Right forelimb (tissue), 1 donor: ENCODE data around the gene TMEM132C.
A peak's percentile ranks its signal among the peaks of the same experiment; 100 is the strongest.

Experiments
- DNase-seq: peaks from one replicate; pipeline ENCODE4 v3.0.0-alpha.2; 2018

TMEM132C gene

GRCh38 chr12:128339631-128340030 is 72.7 kb downstream of the TMEM132C start:
- no peak for DNase-seq

GRCh38 chr12:128353301-128353700 is 86.3 kb downstream of the TMEM132C start:
- no peak for DNase-seq

GRCh38 chr12:128356547-128356946 is 89.6 kb downstream of the TMEM132C start:
- no peak for DNase-seq

- no peak for DNase-seq
Observed at GRCh38 chr12:128361400-128361995, 94.5 kb downstream of the TMEM132C start.

- no peak for DNase-seq
Observed at GRCh38 chr12:128365032-128365431, 98.1 kb downstream of the TMEM132C start.

GRCh38 chr12:128365651-128366231 is 98.8 kb downstream of the TMEM132C start:
- DNase-seq, result peak; percentile 63

- no peak for DNase-seq
Observed at GRCh38 chr12:128367961-128368360, 101.0 kb downstream of the TMEM132C start.

GRCh38 chr12:128381541-128381940 is 114.6 kb downstream of the TMEM132C start:
- no peak for DNase-seq

- no peak for DNase-seq
Observed at GRCh38 chr12:128381946-128382345, 115.0 kb downstream of the TMEM132C start.

- no peak for DNase-seq
Observed at GRCh38 chr12:128382946-128383345, 116.0 kb downstream of the TMEM132C start.

- DNase-seq, result no peak
Observed at GRCh38 chr12:128383357-128383937, 116.5 kb downstream of the TMEM132C start.

- DNase-seq, result no peak
Observed at GRCh38 chr12:128385736-128386135, 118.8 kb downstream of the TMEM132C start.

GRCh38 chr12:128387811-128388422 is 120.9 kb downstream of the TMEM132C start:
- no peak for DNase-seq

GRCh38 chr12:128388461-128389000 is 121.6 kb downstream of the TMEM132C start:
- DNase-seq, result no peak

- DNase-seq, result no peak
Observed at GRCh38 chr12:128393346-128393745, 126.4 kb downstream of the TMEM132C start.

- peak; percentile 49 for DNase-seq
Observed at GRCh38 chr12:128394137-128394536, 127.2 kb downstream of the TMEM132C start.

- DNase-seq, result no peak
Observed at GRCh38 chr12:128399253-128399652, 132.3 kb downstream of the TMEM132C start.

- DNase-seq, result no peak
Observed at GRCh38 chr12:128402486-128403243, 135.7 kb downstream of the TMEM132C start.

- peak; percentile 76 for DNase-seq
Observed at GRCh38 chr12:128408669-128409068, 141.7 kb downstream of the TMEM132C start.

GRCh38 chr12:128415036-128415560 is 148.1 kb downstream of the TMEM132C start:
- DNase-seq, result no peak

- DNase-seq, result no peak
Observed at GRCh38 chr12:128418944-128419343, 152.0 kb downstream of the TMEM132C start.

- DNase-seq, result no peak
Observed at GRCh38 chr12:128420163-128420562, 153.2 kb downstream of the TMEM132C start.

- no peak for DNase-seq
Observed at GRCh38 chr12:128421375-128421774, 154.4 kb downstream of the TMEM132C start.
